Panc1 (cell line): ENCODE data around the gene UPF1. TPM values are rescaled to one million over a fixed set of nuclear protein-coding genes. Genes with fewer than 3 reads are reported as not detected.
A peak's percentile ranks its signal among the peaks of the same experiment; 100 is the strongest.

Experiments used
- ATAC-seq: fragments of 200-7000 bp; cut with Tn5 transposase; 2 replicates; pipeline ENCODE4 v1.9.1; 2020; ENCODE audit warnings: mild to moderate bottlenecking, moderate library complexity
- BruUV-seq: library from RNA; stranded (reverse); fragments of 400-500 nt; replicated peaks from 2 replicates; lab custom pipeline; 2021; lab: Mats Ljungman, UMichigan
- CTCF ChIA-PET: fragments of 300-600 bp; sonication (Branson Sonifier 250); formaldehyde crosslinking; loops from one replicate; lab custom pipeline; 2022; ENCODE audit warnings: antibody characterized with exemption; lab: Charles Lee
- POLR2A ChIA-PET: fragments of 300-600 bp; sonication (Branson Sonifier 250); formaldehyde crosslinking; loops from one replicate; lab custom pipeline; 2022; ENCODE audit warnings: antibody characterized with exemption; lab: Charles Lee
- DNase-seq: peaks from one replicate; pipeline ENCODE4 v3.0.0-alpha.2; 2010; ENCODE audit warnings: low read depth, low spot score
- H3K27ac ChIP-seq: 2 replicates; pipeline ENCODE4 v1.5.1; 2011; ENCODE audit warnings: mild to moderate bottlenecking, low read length, inconsistent platforms
- H3K27me3 ChIP-seq: fragments of 200-500 bp; sonication (Bioruptor generic); 2 replicates; pipeline ENCODE4 v1.6.0; 2014; ENCODE audit warnings: low read length, inconsistent platforms; ENCODE audit not compliant: control insufficient read depth, insufficient read depth
- H3K36me3 ChIP-seq: fragments of 200-500 bp; sonication (Bioruptor generic); 2 replicates; pipeline ENCODE4 v1.5.1; 2014; ENCODE audit warnings: inconsistent platforms, mild to moderate bottlenecking, low read length, moderate library complexity; ENCODE audit not compliant: control insufficient read depth, insufficient read depth
- H3K4me1 ChIP-seq: 2 replicates; pipeline ENCODE4 v1.5.1; 2011; ENCODE audit warnings: inconsistent platforms, mild to moderate bottlenecking, low read length, moderate library complexity; ENCODE audit not compliant: control insufficient read depth, insufficient read depth
- H3K4me3 ChIP-seq, 2 experiments: 2 replicates each; pipeline ENCODE4 v1.5.1; 2011 to 2012; ENCODE audit warnings: low read depth in 2 of 2, low read length in 2 of 2, mild to moderate bottlenecking in 2 of 2, inconsistent platforms in 1 of 2, moderate library complexity in 1 of 2
- H3K9me3 ChIP-seq: fragments of 200-500 bp; sonication (Bioruptor generic); 2 replicates; pipeline ENCODE4 v1.5.1; 2014; ENCODE audit warnings: low read depth, mild to moderate bottlenecking, inconsistent platforms, low read length, moderate library complexity; ENCODE audit not compliant: control insufficient read depth, insufficient read depth
- POLR2AphosphoS5 ChIP-seq: IDR thresholded peaks from 2 replicates; pipeline ENCODE4 v1.6.1; 2012; ENCODE audit warnings: mild to moderate bottlenecking, low read depth, low read length, moderate library complexity
- SIN3A ChIP-seq: IDR thresholded peaks from 2 replicates; pipeline ENCODE4 v1.6.1; 2012; ENCODE audit warnings: low read depth, mild to moderate bottlenecking, low read length, moderate library complexity, borderline replicate concordance; ENCODE audit not compliant: insufficient read depth
- TCF7L2 ChIP-seq: IDR thresholded peaks from 2 replicates; pipeline ENCODE4 v1.6.1; 2011; ENCODE audit warnings: mild to moderate bottlenecking, low read depth, low read length, inconsistent platforms
- in situ Hi-C: cut with HindIII; loops from 2 replicates; pipeline ENCODE4 v1.10.0; 2016; ENCODE audit warnings: low sequenced_read_pairs, low pct_unique_long_range_greater_than_20kb
- intact Hi-C: fragments of 100-400 bp; cut with micrococcal nuclease; formaldehyde crosslinking; loops from one replicate; pipeline ENCODE4 v1.10.0; 2022; ENCODE audit not compliant: unreplicated experiment
- total RNA-seq: library from RNA; stranded (reverse); gene quantifications from one replicate; pipeline ENCODE4 v1.2.1, GENCODE V29; 2021; ENCODE audit not compliant: unreplicated experiment
- TF ChIP-seq, protein P1 (sequence below): fragments of 450-650 bp; IDR thresholded peaks from 2 replicates; pipeline ENCODE4 v1.5.1; 2017; ENCODE audit warnings: mild to moderate bottlenecking
- TF ChIP-seq, protein P2 (sequence below), 2 experiments: IDR thresholded peaks; 2 replicates each; pipeline ENCODE4 v1.6.1; 2011 to 2012; ENCODE audit warnings: low read depth in 2 of 2, control low read depth in 1 of 2, low read length in 1 of 2, mild to moderate bottlenecking in 1 of 2, moderate library complexity in 1 of 2; ENCODE audit not compliant: insufficient read depth in 1 of 2

UPF1 gene
- total RNA-seq, 1 experiment from 2014 or later: 62.2 TPM

DNA sequence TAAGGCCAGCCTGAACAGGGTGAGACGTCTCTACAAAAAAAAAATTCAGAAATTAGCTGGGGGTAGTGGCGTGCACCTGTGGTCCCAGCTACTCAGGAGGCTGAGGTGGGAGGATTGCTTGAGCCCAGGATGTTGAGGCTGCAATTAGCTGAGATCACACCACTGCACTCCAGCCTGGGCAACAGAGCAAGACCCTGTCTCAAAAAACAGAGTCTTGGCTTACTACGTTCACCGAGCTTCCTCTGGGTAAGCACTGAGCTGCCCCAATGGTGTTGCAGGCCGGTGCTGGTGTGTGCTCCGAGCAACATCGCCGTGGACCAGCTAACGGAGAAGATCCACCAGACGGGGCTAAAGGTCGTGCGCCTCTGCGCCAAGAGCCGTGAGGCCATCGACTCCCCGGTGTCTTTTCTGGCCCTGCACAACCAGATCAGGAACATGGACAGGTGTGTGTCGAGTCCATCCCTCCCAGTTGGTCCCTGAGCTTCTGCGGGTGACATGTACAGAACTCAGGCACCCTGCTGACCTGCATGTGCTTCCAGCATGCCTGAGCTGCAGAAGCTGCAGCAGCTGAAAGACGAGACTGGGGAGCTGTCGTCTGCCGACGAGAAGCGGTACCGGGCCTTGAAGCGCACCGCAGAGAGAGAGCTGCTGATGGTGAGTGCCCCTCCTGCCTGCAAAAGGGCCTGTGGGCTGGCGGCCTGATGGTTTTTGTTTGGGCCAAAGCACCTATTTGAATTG, 24.1 kb downstream of the UPF1 start:
- Histone ChIP-seq H3K27me3 (no peaks in the 10 kb centered on the region), H3K36me3 (peaks cover 5% of the 10 kb centered on the region; the same call in 1 of the 2 replicates), H3K9me3 (no peaks in the 10 kb centered on the region), H3K27ac (no peak overlapping the region), H3K4me3 (no peak overlapping the region), H3K4me1 (no peaks in the 10 kb centered on the region)
- intact Hi-C loops: no loop called here
- DNase-seq (no peak), ATAC-seq (no peak)
- in situ Hi-C loops: no loop called here
- BruUV-seq: no TSS peak
- TF ChIP-seq POLR2AphosphoS5: no peak
- TF ChIP-seq, protein P1, sequence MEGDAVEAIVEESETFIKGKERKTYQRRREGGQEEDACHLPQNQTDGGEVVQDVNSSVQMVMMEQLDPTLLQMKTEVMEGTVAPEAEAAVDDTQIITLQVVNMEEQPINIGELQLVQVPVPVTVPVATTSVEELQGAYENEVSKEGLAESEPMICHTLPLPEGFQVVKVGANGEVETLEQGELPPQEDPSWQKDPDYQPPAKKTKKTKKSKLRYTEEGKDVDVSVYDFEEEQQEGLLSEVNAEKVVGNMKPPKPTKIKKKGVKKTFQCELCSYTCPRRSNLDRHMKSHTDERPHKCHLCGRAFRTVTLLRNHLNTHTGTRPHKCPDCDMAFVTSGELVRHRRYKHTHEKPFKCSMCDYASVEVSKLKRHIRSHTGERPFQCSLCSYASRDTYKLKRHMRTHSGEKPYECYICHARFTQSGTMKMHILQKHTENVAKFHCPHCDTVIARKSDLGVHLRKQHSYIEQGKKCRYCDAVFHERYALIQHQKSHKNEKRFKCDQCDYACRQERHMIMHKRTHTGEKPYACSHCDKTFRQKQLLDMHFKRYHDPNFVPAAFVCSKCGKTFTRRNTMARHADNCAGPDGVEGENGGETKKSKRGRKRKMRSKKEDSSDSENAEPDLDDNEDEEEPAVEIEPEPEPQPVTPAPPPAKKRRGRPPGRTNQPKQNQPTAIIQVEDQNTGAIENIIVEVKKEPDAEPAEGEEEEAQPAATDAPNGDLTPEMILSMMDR: no peak
- TF ChIP-seq, protein P2, sequence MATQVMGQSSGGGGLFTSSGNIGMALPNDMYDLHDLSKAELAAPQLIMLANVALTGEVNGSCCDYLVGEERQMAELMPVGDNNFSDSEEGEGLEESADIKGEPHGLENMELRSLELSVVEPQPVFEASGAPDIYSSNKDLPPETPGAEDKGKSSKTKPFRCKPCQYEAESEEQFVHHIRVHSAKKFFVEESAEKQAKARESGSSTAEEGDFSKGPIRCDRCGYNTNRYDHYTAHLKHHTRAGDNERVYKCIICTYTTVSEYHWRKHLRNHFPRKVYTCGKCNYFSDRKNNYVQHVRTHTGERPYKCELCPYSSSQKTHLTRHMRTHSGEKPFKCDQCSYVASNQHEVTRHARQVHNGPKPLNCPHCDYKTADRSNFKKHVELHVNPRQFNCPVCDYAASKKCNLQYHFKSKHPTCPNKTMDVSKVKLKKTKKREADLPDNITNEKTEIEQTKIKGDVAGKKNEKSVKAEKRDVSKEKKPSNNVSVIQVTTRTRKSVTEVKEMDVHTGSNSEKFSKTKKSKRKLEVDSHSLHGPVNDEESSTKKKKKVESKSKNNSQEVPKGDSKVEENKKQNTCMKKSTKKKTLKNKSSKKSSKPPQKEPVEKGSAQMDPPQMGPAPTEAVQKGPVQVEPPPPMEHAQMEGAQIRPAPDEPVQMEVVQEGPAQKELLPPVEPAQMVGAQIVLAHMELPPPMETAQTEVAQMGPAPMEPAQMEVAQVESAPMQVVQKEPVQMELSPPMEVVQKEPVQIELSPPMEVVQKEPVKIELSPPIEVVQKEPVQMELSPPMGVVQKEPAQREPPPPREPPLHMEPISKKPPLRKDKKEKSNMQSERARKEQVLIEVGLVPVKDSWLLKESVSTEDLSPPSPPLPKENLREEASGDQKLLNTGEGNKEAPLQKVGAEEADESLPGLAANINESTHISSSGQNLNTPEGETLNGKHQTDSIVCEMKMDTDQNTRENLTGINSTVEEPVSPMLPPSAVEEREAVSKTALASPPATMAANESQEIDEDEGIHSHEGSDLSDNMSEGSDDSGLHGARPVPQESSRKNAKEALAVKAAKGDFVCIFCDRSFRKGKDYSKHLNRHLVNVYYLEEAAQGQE (IDR thresholded peaks at IDR 0.05; ENCODE audit: insufficient read depth in 1 of 2, low read depth in 2 of 2, low read length in 1 of 2): no peak
- TF ChIP-seq SIN3A: no peak
- no peak for TF ChIP-seq TCF7L2
- POLR2A ChIA-PET: interaction anchor here (0.5 to 0.7 kb wide), 2 partner anchors 173 to 213 kb away, joined by 3 to 6 read pairs; no protein-coding TSS in a partner anchor
- CTCF ChIA-PET: interaction anchor here (0.6 kb wide), 1 partner anchor 327 kb away, joined by 3 read pairs; no protein-coding TSS in a partner anchor

DNA sequence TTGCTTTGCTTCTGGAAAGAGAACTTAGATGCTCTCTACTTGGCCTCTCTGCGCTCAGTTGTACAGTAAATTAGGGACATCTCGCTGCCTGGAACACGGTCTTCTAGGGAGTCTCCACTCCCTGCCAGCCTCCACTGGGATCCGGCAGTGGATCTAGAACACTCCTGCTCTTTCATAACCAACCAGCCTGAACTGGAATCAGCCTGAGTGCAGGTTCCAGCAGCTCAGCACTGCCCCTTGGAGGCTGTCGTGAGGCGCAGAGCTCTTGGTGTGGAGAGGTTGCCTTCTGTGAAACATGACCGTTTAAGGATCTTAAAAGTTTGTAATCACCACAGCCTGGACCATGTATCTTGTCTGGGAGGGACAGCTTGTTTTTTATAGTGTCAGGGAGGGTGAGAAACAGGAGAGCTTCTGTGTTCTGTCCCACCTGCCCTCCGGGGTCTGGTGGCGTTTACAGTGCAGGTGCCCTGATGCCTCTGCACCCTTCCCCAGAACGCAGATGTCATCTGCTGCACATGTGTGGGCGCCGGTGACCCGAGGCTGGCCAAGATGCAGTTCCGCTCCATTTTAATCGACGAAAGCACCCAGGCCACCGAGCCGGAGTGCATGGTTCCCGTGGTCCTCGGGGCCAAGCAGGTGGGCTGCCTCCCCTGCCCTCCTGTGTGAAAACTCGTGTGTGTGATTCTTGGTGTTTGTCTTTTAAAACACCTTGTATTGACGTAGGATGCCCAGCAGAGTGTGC, 24.8 kb downstream of the UPF1 start:
- H3K27me3 ChIP-seq: no peaks in the 10 kb centered on the region
- H3K9me3 ChIP-seq: no peaks in the 10 kb centered on the region
- peaks cover 5% of the 10 kb centered on the region; the same call in 1 of the 2 replicates for H3K36me3 ChIP-seq
- no peaks in the 10 kb centered on the region for H3K4me1 ChIP-seq
- CTCF ChIA-PET: no interaction called here
- H3K4me3 ChIP-seq: no peak overlapping the region
- peak; percentile 69; the same call in 1 of the 2 replicates for ATAC-seq
- TF ChIP-seq TCF7L2: no peak
- TF ChIP-seq, protein P2 (IDR thresholded peaks at IDR 0.05; ENCODE audit: insufficient read depth in 1 of 2, low read depth in 2 of 2, low read length in 1 of 2): no peak
- no peak for TF ChIP-seq POLR2AphosphoS5
- no peak for TF ChIP-seq SIN3A
- TF ChIP-seq, protein P1: no peak; the same call in 1 of the 2 replicates
- in situ Hi-C loops (no loop called here), intact Hi-C loops (no loop called here)
- no peak overlapping the region for H3K27ac ChIP-seq
- no TSS peak for BruUV-seq
- DNase-seq: no peak
- POLR2A ChIA-PET: interaction anchor here (0.7 kb wide), 1 partner anchor 214 kb away, joined by 3 read pairs; no protein-coding TSS in a partner anchor
